Esophagus squamous epithelium (tissue), 4 donors: Measurements from ENCODE around the gene LTBP1.

ENCODE experiments used
- CTCF ChIP-seq, 6 experiments: fragments of 450-650 bp in 4 of 6; fragments of 200-600 bp in 2 of 6; sonication (generic) in 2 of 6; IDR thresholded peaks; one replicate each; pipeline ENCODE4 v1.5.1; 2016 to 2019; ENCODE audit warnings: antibody characterized with exemption in 6 of 6, mild to moderate bottlenecking in 4 of 6, moderate library complexity in 4 of 6
- POLR2A ChIP-seq, 4 donors: fragments of 450-650 bp; IDR thresholded peaks; one replicate each; pipeline ENCODE4 v1.6.1; 2017; ENCODE audit warnings: antibody characterized with exemption in 4 of 4, mild to moderate bottlenecking in 4 of 4, moderate library complexity in 3 of 4

GRCh38 chr2:33437815-33438214, 491.1 kb downstream of the LTBP1 start:
- TF ChIP-seq CTCF (IDR thresholded peaks at IDR 0.05) (no peak), POLR2A (IDR thresholded peaks at IDR 0.05) (no peak)
